K562 (cell line): ENCODE data around the gene DDX51. TPM values are rescaled to one million over a fixed set of nuclear protein-coding genes. Genes with fewer than 3 reads are reported as not detected.

Source experiments
- ATAC-seq: fragments of 200-7000 bp; cut with Tn5 transposase; 3 replicates; pipeline ENCODE4 v1.9.1; 2020; ENCODE audit warnings: moderate library complexity
- BruUV-seq: library from RNA; stranded (reverse); fragments of 400-500 nt; replicated peaks from 2 replicates; lab custom pipeline; 2021; lab: Mats Ljungman, UMichigan
- CTCF ChIA-PET: fragments of 300-600 bp; formaldehyde crosslinking; extraction: SDS; loops from one replicate; lab custom pipeline; 2021; ENCODE audit warnings: low intra/inter-chr PET ratio; lab: Yijun Ruan, JAX
- POLR2A ChIA-PET: fragments of 300-600, 350-650 bp; sonication (Branson Sonifier 250); formaldehyde crosslinking; extraction: SDS; loops from one replicate; lab custom pipeline; 2021; ENCODE audit warnings: antibody characterized with exemption, inconsistent platforms; lab: Yijun Ruan, JAX
- DNase-seq, 4 experiments: peaks; one replicate each; pipeline versions ENCODE4 v3.0.0 to v3.0.0-alpha.2; 2011 to 2018; ENCODE audit warnings: low spot score in 3 of 4, mixed read lengths in 3 of 4; ENCODE audit errors: extremely low read depth in 1 of 4
- FAIRE-seq: peaks from 2 replicates; lab custom pipeline; 2011; peaks lifted over from hg19 to GRCh38; lab: Jason Lieb, UNC
- H2AFZ ChIP-seq: 2 replicates; pipeline ENCODE4 v1.6.0; 2011; ENCODE audit warnings: low read depth, low read length, control low read depth, inconsistent platforms
- H3K27ac ChIP-seq: fragments of 200-600 bp; 3 replicates; pipeline ENCODE4 v1.8.0; 2011; ENCODE audit warnings: low read depth, mild to moderate bottlenecking, control low read depth, inconsistent platforms, low read length, moderate library complexity, mixed read lengths; ENCODE audit errors: extremely low read depth
- H3K27me3 ChIP-seq, 2 experiments: fragments of 300-600 bp in 1 of 2; 2 replicates in 1 of 2; 3 replicates in 1 of 2; pipeline versions ENCODE4 v1.6.0 to v1.8.0; 2011; ENCODE audit warnings: inconsistent platforms in 2 of 2, low read length in 2 of 2, mild to moderate bottlenecking in 1 of 2, mixed read lengths in 1 of 2, moderate library complexity in 1 of 2; ENCODE audit not compliant: control insufficient read depth in 2 of 2, insufficient read depth in 2 of 2
- H3K36me3 ChIP-seq: fragments of 300-600 bp; 3 replicates; pipeline ENCODE4 v1.8.0; 2011; ENCODE audit warnings: mild to moderate bottlenecking, low read length, inconsistent platforms; ENCODE audit not compliant: control insufficient read depth, insufficient read depth
- H3K4me1 ChIP-seq, 2 experiments: fragments of 200-600 bp in 1 of 2; replicated peaks in 1 of 2; 2 replicates in 1 of 2; 3 replicates in 1 of 2; pipeline versions ENCODE4 v1.5.1 to v1.8.0; 2011; ENCODE audit warnings: inconsistent platforms in 2 of 2, low read length in 2 of 2, mild to moderate bottlenecking in 1 of 2, mixed read lengths in 1 of 2, moderate library complexity in 1 of 2; ENCODE audit not compliant: control insufficient read depth in 2 of 2, insufficient read depth in 2 of 2
- H3K4me2 ChIP-seq: 2 replicates; pipeline ENCODE4 v1.6.1; 2011; ENCODE audit warnings: low read length, control low read depth, inconsistent platforms, mixed read lengths; ENCODE audit not compliant: insufficient read depth
- H3K4me3 ChIP-seq: fragments of 200-600 bp; sonication (generic), shearing (Covaris generic); 2 replicates; pipeline ENCODE4 v1.5.1; 2016; ENCODE audit warnings: control low read depth, inconsistent platforms
- H3K79me2 ChIP-seq: fragments of 200-600 bp; 3 replicates; pipeline ENCODE4 v1.8.0; 2011; ENCODE audit warnings: low read length, inconsistent platforms; ENCODE audit not compliant: control insufficient read depth, insufficient read depth
- H3K9ac ChIP-seq, 2 experiments: 2 replicates each; pipeline versions ENCODE4 v1.6.0 to v1.6.1; 2011; ENCODE audit warnings: low read depth in 2 of 2, low read length in 2 of 2, control low read depth in 1 of 2, inconsistent platforms in 1 of 2, mild to moderate bottlenecking in 1 of 2, mixed read lengths in 1 of 2; ENCODE audit not compliant: insufficient read depth in 1 of 2
- H3K9me1 ChIP-seq: one replicate; pipeline ENCODE4 v1.6.0; 2011; ENCODE audit warnings: inconsistent platforms, mild to moderate bottlenecking, low read length, moderate library complexity; ENCODE audit not compliant: control insufficient read depth, insufficient read depth
- H3K9me3 ChIP-seq: replicated peaks from 2 replicates; pipeline ENCODE4 v1.5.1; 2011; ENCODE audit warnings: low read depth, low read length, inconsistent platforms; ENCODE audit not compliant: control insufficient read depth, insufficient read depth
- H4K20me1 ChIP-seq: replicated peaks from 2 replicates; pipeline ENCODE4 v1.6.1; 2011; ENCODE audit warnings: low read length, inconsistent platforms, mixed read lengths; ENCODE audit not compliant: control insufficient read depth, insufficient read depth
- CLOCK ChIP-seq: fragments of 250-450 bp; sonication (Bioruptor Pico); IDR thresholded peaks from 2 replicates; pipeline ENCODE4 v1.4.0; 2020; ENCODE audit warnings: mild to moderate bottlenecking, moderate library complexity, borderline replicate concordance
- RBFOX2 ChIP-seq: fragments of 200-400 bp; formaldehyde crosslinking; IDR thresholded peaks from 2 replicates; pipeline ENCODE4 v1.6.1; 2017; ENCODE audit warnings: low read depth, mild to moderate bottlenecking, low read length, moderate library complexity
- RUNX1 ChIP-seq: sonication (generic); IDR thresholded peaks from 2 replicates; pipeline ENCODE4 v1.6.1; 2016; ENCODE audit warnings: antibody characterized with exemption, low read depth
- SRSF1 ChIP-seq: fragments of 200-400 bp; formaldehyde crosslinking; IDR thresholded peaks from 2 replicates; pipeline ENCODE4 v1.6.1; 2017; ENCODE audit warnings: mild to moderate bottlenecking, low read depth, low read length, moderate library complexity
- THRA ChIP-seq: fragments of 450-650 bp; IDR thresholded peaks from 2 replicates; pipeline ENCODE4 v1.6.1; 2017; ENCODE audit warnings: mild to moderate bottlenecking, moderate library complexity
- ZNF134 ChIP-seq: fragments of 250-450 bp; sonication (Bioruptor Pico); conservative IDR thresholded peaks from 2 replicates; pipeline ENCODE4 v1.4.0; 2020
- ZNF551 ChIP-seq: fragments of 250-450 bp; sonication (Bioruptor Pico); IDR thresholded peaks from 2 replicates; pipeline ENCODE4 v1.5.0; 2021; ENCODE audit warnings: mild to moderate bottlenecking, moderate library complexity
- WGBS: fragments of 100-300 bp; shearing (Covaris generic); methylation state at CpG from one replicate; pipeline ENCODE4 v1.1.6; 2016; ENCODE audit warnings: low coverage, mixed read lengths; ENCODE audit not compliant: insufficient coverage; ENCODE audit errors: missing lambda C conversion rate; 5-methylcytosine and 5-hydroxymethylcytosine counted together
- in situ Hi-C: fragments of 300-500 bp; cut with MboI; formaldehyde crosslinking; loops from 4 replicates; pipeline ENCODE4 v1.15.0; 2018; ENCODE audit warnings: inconsistent platforms, mixed read lengths
- intact Hi-C: fragments of 100-400 bp; cut with micrococcal nuclease; formaldehyde crosslinking; loops from 2 replicates; pipeline ENCODE4 v1.14.2; 2022
- polyA plus RNA-seq, 8 experiments: library from polyadenylated mRNA; depleted of rRNA in 4 of 8; stranded (reverse) in 5 of 8; unstranded in 3 of 8; fragments of >200 nt; fragmentation: Nextera tagmentation in 2 of 8; fragmentation: Illumina TruSeq in 1 of 8; extraction: Ambion mirVana in 2 of 8; extraction: Trizol in 1 of 8; gene quantifications; 2 replicates each; pipeline versions ENCODE4 v1.2.1 to v1.2.3, GENCODE V29; 2011 to 2014; ENCODE audit warnings: inconsistent platforms in 1 of 8, missing spikeins in 1 of 8
- total RNA-seq, 7 experiments: library from RNA; depleted of rRNA in 6 of 7; stranded (reverse); fragments of >200 nt in 6 of 7; fragmentation: Illumina TruSeq in 2 of 7; extraction: Trizol in 2 of 7; gene quantifications; 2 replicates each; pipeline versions ENCODE4 v1.2.1 to v1.2.3, GENCODE V29; 2011 to 2021; ENCODE audit warnings: low replicate concordance in 1 of 7
- TF ChIP-seq, protein P1 (sequence below): fragments of 450-650 bp; IDR thresholded peaks from 2 replicates; pipeline ENCODE4 v1.6.1; 2016; ENCODE audit warnings: borderline replicate concordance

The DDX51 gene
- total and polyA plus RNA-seq, 9 of the 15 experiments (the other 6 are each of a cell fraction or from before 2014, with no cell fraction given), result 1.1 to 35.9 (median 12.4) TPM

DNA sequence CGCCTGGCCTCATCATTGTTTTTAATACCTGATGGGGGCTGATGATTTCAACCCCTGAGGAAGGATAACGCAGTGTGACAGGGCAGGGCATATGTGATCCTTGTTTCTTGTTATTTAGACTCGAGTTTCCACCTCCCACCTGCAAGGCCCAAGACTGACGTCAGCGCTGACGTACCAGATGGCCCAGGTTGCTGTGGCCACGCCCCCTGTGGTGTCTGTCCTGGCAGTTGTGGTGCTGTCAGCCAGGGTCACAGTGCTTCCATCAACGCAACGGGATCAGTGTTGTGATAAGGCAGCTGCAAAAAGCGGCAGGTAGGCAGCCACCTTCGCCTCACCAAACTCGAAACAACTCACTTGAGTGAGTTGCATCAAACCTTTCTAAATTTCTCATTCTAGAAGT, 18.4 kb downstream of the DDX51 start:
- H4K20me1 ChIP-seq, result no peaks in the 10 kb centered on the region
- H3K9me1 ChIP-seq, result no peaks in the 10 kb centered on the region
- WGBS, result 97% methylated on average over 12 of the region's 12 CpGs
- no peaks in the 10 kb centered on the region for H3K4me1 ChIP-seq
- no peak for FAIRE-seq
- CTCF ChIA-PET, result no interaction called here
- H3K4me2 ChIP-seq, result no peak overlapping the region
- H3K27me3 ChIP-seq, result no peaks in the 10 kb centered on the region
- no peak for ATAC-seq
- H3K79me2 ChIP-seq, result no peaks in the 10 kb centered on the region
- peaks cover 82% of the 10 kb centered on the region for H3K36me3 ChIP-seq
- no peak for TF ChIP-seq RBFOX2
- TF ChIP-seq, protein P1, sequence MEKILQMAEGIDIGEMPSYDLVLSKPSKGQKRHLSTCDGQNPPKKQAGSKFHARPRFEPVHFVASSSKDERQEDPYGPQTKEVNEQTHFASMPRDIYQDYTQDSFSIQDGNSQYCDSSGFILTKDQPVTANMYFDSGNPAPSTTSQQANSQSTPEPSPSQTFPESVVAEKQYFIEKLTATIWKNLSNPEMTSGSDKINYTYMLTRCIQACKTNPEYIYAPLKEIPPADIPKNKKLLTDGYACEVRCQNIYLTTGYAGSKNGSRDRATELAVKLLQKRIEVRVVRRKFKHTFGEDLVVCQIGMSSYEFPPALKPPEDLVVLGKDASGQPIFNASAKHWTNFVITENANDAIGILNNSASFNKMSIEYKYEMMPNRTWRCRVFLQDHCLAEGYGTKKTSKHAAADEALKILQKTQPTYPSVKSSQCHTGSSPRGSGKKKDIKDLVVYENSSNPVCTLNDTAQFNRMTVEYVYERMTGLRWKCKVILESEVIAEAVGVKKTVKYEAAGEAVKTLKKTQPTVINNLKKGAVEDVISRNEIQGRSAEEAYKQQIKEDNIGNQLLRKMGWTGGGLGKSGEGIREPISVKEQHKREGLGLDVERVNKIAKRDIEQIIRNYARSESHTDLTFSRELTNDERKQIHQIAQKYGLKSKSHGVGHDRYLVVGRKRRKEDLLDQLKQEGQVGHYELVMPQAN, result no peak
- POLR2A ChIA-PET, result no interaction called here
- no peak overlapping the region for H3K9ac ChIP-seq
- no peak overlapping the region for H3K27ac ChIP-seq
- H3K9me3 ChIP-seq, result peaks cover 2% of the 10 kb centered on the region
- no peak overlapping the region for H2AFZ ChIP-seq
- no TSS peak for BruUV-seq
- in situ Hi-C loops (no loop called here), intact Hi-C loops (no loop called here)
- H3K4me3 ChIP-seq, result no peak overlapping the region
- DNase-seq, result no peak

DNA sequence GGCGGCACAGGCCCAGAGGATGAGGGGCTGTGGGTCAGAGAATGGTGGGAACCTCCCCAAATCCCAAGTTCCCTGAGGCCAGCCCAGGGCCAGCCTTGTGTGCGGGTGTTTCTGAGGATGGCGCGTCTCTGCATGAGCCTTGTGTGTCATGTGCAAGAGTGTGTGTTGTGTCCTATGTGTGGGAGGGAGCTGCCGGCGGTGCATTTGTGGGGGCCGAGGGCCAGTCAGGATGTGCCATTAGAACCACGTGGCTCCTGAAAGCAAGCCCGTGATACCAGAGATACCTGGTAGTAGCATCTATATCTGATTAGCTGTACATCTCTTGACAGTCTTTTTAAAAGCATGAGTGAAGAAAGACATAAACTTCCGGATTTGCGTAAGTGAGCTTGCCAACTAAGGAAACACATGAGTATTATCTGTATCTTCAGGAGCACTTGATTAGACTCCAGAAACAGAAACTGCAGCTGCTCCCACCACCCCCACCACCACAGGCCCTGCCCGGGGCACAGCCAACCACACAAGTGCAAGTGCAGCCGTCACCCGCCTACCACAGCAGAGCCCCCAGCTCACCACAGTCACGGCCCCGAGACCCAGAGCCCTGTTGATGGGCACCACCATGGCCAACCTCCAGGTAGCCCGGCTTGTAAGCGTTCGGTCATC, 19.2 kb downstream of the DDX51 start:
- Histone ChIP-seq H3K4me3 (no peak overlapping the region), H3K4me2 (no peak overlapping the region), H3K9ac (no peak overlapping the region), H3K27me3 (no peaks in the 10 kb centered on the region), H3K9me3 (peaks cover 2% of the 10 kb centered on the region), H3K36me3 (peaks cover 90% of the 10 kb centered on the region), H2AFZ (no peak overlapping the region), H3K4me1 (no peaks in the 10 kb centered on the region), H3K79me2 (no peaks in the 10 kb centered on the region), H4K20me1 (no peaks in the 10 kb centered on the region), H3K27ac (no peak overlapping the region), H3K9me1 (no peaks in the 10 kb centered on the region)
- no peak for ATAC-seq
- no peak for DNase-seq
- intact Hi-C loops, result no loop called here
- BruUV-seq, result no TSS peak
- ChIA-PET CTCF (no interaction called here), POLR2A (no interaction called here)
- in situ Hi-C loops, result no loop called here
- 94% methylated on average over 14 of the region's 19 CpGs for WGBS
- FAIRE-seq, result no peak
- TF ChIP-seq THRA (no peak), SRSF1 (no peak), ZNF551 (CRISPR knock-in tag) (no peak), CLOCK (CRISPR knock-in tag) (no peak), RUNX1 (no peak), ZNF134 (CRISPR knock-in tag) (no peak)
